ENCODE results near the gene CFAP74. TPM values are rescaled to one million over a fixed set of nuclear protein-coding genes. Genes with fewer than 3 reads are reported as not detected.

CFAP74 gene
- total and polyA plus RNA-seq, 2 donors (not counting 3 experiments of a cell fraction or from before 2014, with no cell fraction given) = not detected

DNA sequence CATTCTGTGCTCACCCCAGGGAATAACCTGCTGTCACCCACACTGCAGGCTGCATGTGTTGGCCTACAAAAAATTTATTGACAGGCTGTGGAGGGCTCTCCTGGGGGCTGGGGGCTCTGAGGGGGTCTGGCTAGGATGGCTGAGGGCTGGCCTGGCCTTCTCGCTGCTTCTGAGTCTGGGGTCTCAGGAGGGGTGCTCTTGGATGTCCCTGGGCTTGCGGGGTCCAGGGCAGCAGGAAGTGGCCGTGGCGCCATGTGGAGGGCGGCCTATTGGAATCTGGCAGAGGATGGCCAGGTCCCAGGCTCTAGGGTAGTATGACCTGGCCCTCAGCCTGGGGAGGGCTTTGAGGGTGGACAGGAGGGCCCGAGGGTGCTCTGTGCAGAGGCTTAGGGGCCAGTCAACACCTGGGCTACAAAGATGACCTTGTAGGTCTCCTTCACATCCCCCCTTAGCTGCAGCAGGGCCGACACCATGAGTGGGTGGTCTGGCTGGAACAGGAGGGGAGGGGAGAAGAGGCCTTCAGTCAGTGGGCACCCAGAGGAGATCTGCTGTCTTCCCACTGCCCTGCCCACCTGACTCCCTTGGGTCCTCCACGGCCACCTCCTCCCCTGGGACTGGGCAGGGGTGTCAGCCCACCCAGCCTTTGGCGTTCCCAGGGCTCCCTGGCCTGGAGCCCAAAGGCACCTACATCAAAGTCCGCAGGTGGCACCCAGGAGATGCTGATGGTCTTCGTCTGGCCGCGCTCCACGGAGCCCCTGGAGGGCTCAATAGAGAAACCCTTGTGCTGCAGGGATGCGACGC, 81.5 kb downstream of the CFAP74 start:
- CTCF ChIA-PET = no interaction called here

More for the DNA sequence above, 81.5 kb downstream of the CFAP74 start:
- FAIRE-seq (no peak), DNase-seq (ENCODE audit: low read depth, low spot score) (no peak)
- Histone ChIP-seq H3K27me3 (ENCODE audit: control insufficient read depth in 2 of 2, insufficient read depth in 2 of 2, low read length in 2 of 2) (no peaks in the 10 kb centered on the region), H3K4me1 (ENCODE audit: control insufficient read depth, extremely low read depth, insufficient read depth, low read length) (peaks cover 5% of the 10 kb centered on the region), H3K79me2 (ENCODE audit: control insufficient read depth, insufficient read depth, low read length) (no peaks in the 10 kb centered on the region), H3K27ac (ENCODE audit: insufficient read depth, low read depth, low read length) (no peak overlapping the region), H3K9ac (replicated peaks; ENCODE audit: extremely low read depth, insufficient read depth, low read length) (no peak overlapping the region), H3K9me3 (replicated peaks; ENCODE audit: control insufficient read depth, insufficient read depth, low read length) (no peaks in the 10 kb centered on the region), H4K20me1 (replicated peaks; ENCODE audit: control insufficient read depth, extremely low read depth, insufficient read depth, low read length) (no peaks in the 10 kb centered on the region), H3K4me2 (ENCODE audit: insufficient read depth, low read length) (no peak overlapping the region), H3K36me3 (ENCODE audit: control insufficient read depth in 2 of 2, extremely low read depth in 1 of 2, insufficient read depth in 2 of 2, low read length in 2 of 2) (no peaks in the 10 kb centered on the region), H3K9me1 (replicated peaks; ENCODE audit: control insufficient read depth, extremely low read depth, insufficient read depth, low read length) (no peaks in the 10 kb centered on the region), H2AFZ (ENCODE audit: low read depth, low read length) (no peak overlapping the region), H3K4me3 (replicated peaks in 1 of 3; ENCODE audit: insufficient read depth in 1 of 3, low read depth in 1 of 3, low read length in 3 of 3) (no peak overlapping the region)
- TF ChIP-seq, protein P1, sequence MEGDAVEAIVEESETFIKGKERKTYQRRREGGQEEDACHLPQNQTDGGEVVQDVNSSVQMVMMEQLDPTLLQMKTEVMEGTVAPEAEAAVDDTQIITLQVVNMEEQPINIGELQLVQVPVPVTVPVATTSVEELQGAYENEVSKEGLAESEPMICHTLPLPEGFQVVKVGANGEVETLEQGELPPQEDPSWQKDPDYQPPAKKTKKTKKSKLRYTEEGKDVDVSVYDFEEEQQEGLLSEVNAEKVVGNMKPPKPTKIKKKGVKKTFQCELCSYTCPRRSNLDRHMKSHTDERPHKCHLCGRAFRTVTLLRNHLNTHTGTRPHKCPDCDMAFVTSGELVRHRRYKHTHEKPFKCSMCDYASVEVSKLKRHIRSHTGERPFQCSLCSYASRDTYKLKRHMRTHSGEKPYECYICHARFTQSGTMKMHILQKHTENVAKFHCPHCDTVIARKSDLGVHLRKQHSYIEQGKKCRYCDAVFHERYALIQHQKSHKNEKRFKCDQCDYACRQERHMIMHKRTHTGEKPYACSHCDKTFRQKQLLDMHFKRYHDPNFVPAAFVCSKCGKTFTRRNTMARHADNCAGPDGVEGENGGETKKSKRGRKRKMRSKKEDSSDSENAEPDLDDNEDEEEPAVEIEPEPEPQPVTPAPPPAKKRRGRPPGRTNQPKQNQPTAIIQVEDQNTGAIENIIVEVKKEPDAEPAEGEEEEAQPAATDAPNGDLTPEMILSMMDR (IDR thresholded peaks at IDR 0.05; ENCODE audit: extremely low read depth in 1 of 2, insufficient read depth in 1 of 2, low read depth in 1 of 2, low read length in 2 of 2) = no peak
- TF ChIP-seq GATA2 (IDR thresholded peaks at IDR 0.05; ENCODE audit: insufficient read depth, insufficient read length, low read depth, low read length) (no peak), JUN (IDR thresholded peaks at IDR 0.05; ENCODE audit: borderline replicate concordance, insufficient read depth, insufficient read length, low read depth) (no peak), EZH2 (IDR thresholded peaks at IDR 0.05; ENCODE audit: borderline replicate concordance, low read depth, low read length, severe bottlenecking) (no peak), MYC (IDR thresholded peaks at IDR 0.05; ENCODE audit: low read depth, low read length) (no peak), POLR2AphosphoS5 (IDR thresholded peaks at IDR 0.05; ENCODE audit: insufficient read depth, low read depth, low read length) (no peak), FOS (IDR thresholded peaks at IDR 0.05; ENCODE audit: borderline replicate concordance, insufficient read depth, low read length) (no peak), POLR2A (IDR thresholded peaks at IDR 0.05; ENCODE audit: low read depth, low read length) (no peak)
- TF ChIP-seq, protein P2, sequence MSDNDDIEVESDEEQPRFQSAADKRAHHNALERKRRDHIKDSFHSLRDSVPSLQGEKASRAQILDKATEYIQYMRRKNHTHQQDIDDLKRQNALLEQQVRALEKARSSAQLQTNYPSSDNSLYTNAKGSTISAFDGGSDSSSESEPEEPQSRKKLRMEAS (IDR thresholded peaks at IDR 0.05; ENCODE audit: insufficient read depth, insufficient read length) = no peak
- dilution Hi-C loops (cut with MboI; ENCODE audit: extremely low pct_ligation_motif_present, low sequenced_read_pairs) = no loop called here
- intact Hi-C loops (cut with micrococcal nuclease) = no loop called here
- BruUV-seq (replicated peaks) = no TSS peak
- POLR2A ChIA-PET = no interaction called here

Data from endothelial cell of umbilical vein (primary cell).